Testis (tissue), 2 donors: ENCODE results near the gene GSTA5.
"Not testable (repeated sequence)": the region's sequence is repeated elsewhere in the genome, so short reads cannot be mapped to it uniquely, and the experiment has no call there.

Experiments used
- POLR2A ChIP-seq: fragments of 450-650 bp; IDR thresholded peaks from one replicate; pipeline ENCODE4 v1.6.1; 2017; ENCODE audit warnings: antibody characterized with exemption, mild to moderate bottlenecking, moderate library complexity
- TF ChIP-seq, protein P1 (sequence below), 3 experiments: fragments of 450-650 bp in 2 of 3; fragments of 200-600 bp in 1 of 3; sonication (generic) in 1 of 3; IDR thresholded peaks; one replicate each; pipeline ENCODE4 v1.5.1; 2016 to 2019; ENCODE audit warnings: antibody characterized with exemption in 3 of 3, mild to moderate bottlenecking in 2 of 3, moderate library complexity in 1 of 3

DNA sequence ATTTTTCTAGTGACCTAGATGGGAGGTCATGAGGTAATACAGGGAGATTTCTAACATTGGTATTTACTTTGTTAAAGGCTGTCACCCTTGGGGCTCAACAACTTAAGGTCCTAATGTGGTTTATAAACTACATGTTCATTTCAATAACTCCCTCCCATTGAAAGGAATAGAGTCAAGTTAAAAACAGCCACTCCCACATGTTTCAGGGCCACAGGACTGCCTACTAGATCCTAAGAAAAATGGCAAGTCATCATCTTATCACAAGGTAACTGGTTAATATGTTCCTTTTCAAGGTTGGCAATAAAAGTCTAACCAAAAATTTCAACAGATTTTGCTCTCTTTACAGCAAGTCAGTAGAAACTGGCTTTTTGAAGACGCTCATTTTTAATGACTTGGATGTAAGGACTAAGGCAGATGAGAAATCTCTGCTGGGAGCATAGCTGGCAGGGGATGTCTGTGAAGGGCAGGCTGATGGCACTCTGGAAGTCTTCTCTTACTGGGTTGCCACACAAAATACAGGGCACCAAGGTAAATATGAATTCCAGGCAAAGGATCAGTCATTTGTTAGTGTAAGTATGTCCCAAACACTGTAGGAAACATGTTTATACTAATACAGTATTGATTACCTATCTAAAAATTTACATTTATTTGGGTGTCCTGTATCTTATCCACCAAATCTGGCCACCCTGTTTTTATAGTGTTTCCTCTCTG lies 13.4 kb downstream of the GSTA5 start:
- TF ChIP-seq, protein P1, sequence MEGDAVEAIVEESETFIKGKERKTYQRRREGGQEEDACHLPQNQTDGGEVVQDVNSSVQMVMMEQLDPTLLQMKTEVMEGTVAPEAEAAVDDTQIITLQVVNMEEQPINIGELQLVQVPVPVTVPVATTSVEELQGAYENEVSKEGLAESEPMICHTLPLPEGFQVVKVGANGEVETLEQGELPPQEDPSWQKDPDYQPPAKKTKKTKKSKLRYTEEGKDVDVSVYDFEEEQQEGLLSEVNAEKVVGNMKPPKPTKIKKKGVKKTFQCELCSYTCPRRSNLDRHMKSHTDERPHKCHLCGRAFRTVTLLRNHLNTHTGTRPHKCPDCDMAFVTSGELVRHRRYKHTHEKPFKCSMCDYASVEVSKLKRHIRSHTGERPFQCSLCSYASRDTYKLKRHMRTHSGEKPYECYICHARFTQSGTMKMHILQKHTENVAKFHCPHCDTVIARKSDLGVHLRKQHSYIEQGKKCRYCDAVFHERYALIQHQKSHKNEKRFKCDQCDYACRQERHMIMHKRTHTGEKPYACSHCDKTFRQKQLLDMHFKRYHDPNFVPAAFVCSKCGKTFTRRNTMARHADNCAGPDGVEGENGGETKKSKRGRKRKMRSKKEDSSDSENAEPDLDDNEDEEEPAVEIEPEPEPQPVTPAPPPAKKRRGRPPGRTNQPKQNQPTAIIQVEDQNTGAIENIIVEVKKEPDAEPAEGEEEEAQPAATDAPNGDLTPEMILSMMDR (IDR thresholded peaks at IDR 0.05), result not testable (repeated sequence)
- TF ChIP-seq POLR2A, result not testable (repeated sequence)
